H1 (cell line): ENCODE data around the gene TUBD1. TPM values are rescaled to one million over a fixed set of nuclear protein-coding genes. Genes with fewer than 3 reads are reported as not detected.

Experiments
- CTCF ChIA-PET: fragments of 300-600 bp; sonication (Branson Sonifier 250); formaldehyde crosslinking; loops from one replicate; lab custom pipeline; 2021; ENCODE audit not compliant: partially characterized antibody; lab: Charles Lee
- POLR2A ChIA-PET: fragments of 300-600 bp; sonication (Branson Sonifier 250); formaldehyde crosslinking; loops from one replicate; lab custom pipeline; 2021; ENCODE audit warnings: inconsistent platforms; ENCODE audit not compliant: partially characterized antibody; lab: Charles Lee
- DNase-seq, 2 experiments: peaks; one replicate each; pipeline versions ENCODE4 v3.0.0 to v3.0.0-alpha.2; 2010 to 2022; ENCODE audit warnings: low spot score in 2 of 2, low read depth in 1 of 2, mixed read lengths in 1 of 2
- FAIRE-seq: peaks from 2 replicates; lab custom pipeline; 2011; peaks lifted over from hg19 to GRCh38; lab: Jason Lieb, UNC
- H2AFZ ChIP-seq: 2 replicates; pipeline ENCODE4 v1.8.1; 2012; ENCODE audit warnings: low read length, inconsistent platforms
- H2AK5ac ChIP-seq: 2 replicates; pipeline ENCODE4 v1.6.1; 2013; ENCODE audit warnings: low read depth, low read length
- H2BK120ac ChIP-seq: replicated peaks from 2 replicates; pipeline ENCODE3; 2013; ENCODE audit warnings: low read depth, low read length, inconsistent platforms
- H2BK12ac ChIP-seq: 2 replicates; pipeline ENCODE4 v1.6.1; 2013; ENCODE audit warnings: low read depth, low read length
- H2BK15ac ChIP-seq: 2 replicates; pipeline ENCODE4 v1.6.1; 2013; ENCODE audit warnings: low read length
- H2BK20ac ChIP-seq: 2 replicates; pipeline ENCODE4 v1.6.1; 2013; ENCODE audit warnings: low read length
- H2BK5ac ChIP-seq: 2 replicates; pipeline ENCODE4 v1.6.1; 2013; ENCODE audit warnings: low read depth, low read length
- H3K14ac ChIP-seq: 2 replicates; pipeline ENCODE4 v1.6.1; 2013; ENCODE audit warnings: inconsistent platforms; ENCODE audit not compliant: insufficient read length
- H3K18ac ChIP-seq: 2 replicates; pipeline ENCODE4 v1.6.1; 2013; ENCODE audit warnings: low read length; ENCODE audit errors: extremely low read depth
- H3K23ac ChIP-seq: 2 replicates; pipeline ENCODE4 v1.6.1; 2013; ENCODE audit warnings: inconsistent platforms; ENCODE audit not compliant: insufficient read length
- H3K23me2 ChIP-seq: 2 replicates; pipeline ENCODE4 v1.6.1; 2013; ENCODE audit warnings: low read depth, low read length
- H3K27ac ChIP-seq: 2 replicates; pipeline ENCODE4 v1.6.1; 2011; ENCODE audit warnings: low read depth, low read length, inconsistent platforms
- H3K27me3 ChIP-seq, 4 experiments: replicated peaks in 1 of 4; 1 replicate in 1 of 4; 2 replicates in 3 of 4; pipeline versions ENCODE4 v1.6.1 to v1.8.1; 2011 to 2013; ENCODE audit warnings: low read length in 3 of 4, mild to moderate bottlenecking in 3 of 4, inconsistent platforms in 2 of 4, mixed read lengths in 2 of 4, moderate library complexity in 1 of 4; ENCODE audit not compliant: control insufficient read depth in 3 of 4, insufficient read depth in 3 of 4; ENCODE audit errors: extremely low read depth in 1 of 4
- H3K36me3 ChIP-seq, 4 experiments: 2 replicates each; pipeline versions ENCODE4 v1.6.1 to v1.8.1; 2011 to 2013; ENCODE audit warnings: mild to moderate bottlenecking in 4 of 4, low read length in 3 of 4, moderate library complexity in 2 of 4, control low read depth in 1 of 4, inconsistent platforms in 1 of 4; ENCODE audit not compliant: insufficient read depth in 4 of 4, control insufficient read depth in 2 of 4
- H3K4ac ChIP-seq: replicated peaks from 2 replicates; pipeline ENCODE3; 2013; ENCODE audit warnings: low read length, low read depth, mixed read lengths, inconsistent platforms; ENCODE audit not compliant: insufficient read length
- H3K4me1 ChIP-seq, 4 experiments: replicated peaks in 1 of 4; 1 replicate in 1 of 4; 2 replicates in 3 of 4; pipeline versions ENCODE4 v1.6.1 to v1.8.1; 2011 to 2013; ENCODE audit warnings: low read length in 3 of 4, inconsistent platforms in 2 of 4, mixed read lengths in 1 of 4; ENCODE audit not compliant: insufficient read depth in 4 of 4, control insufficient read depth in 3 of 4
- H3K4me2 ChIP-seq, 2 experiments: 2 replicates each; pipeline versions ENCODE4 v1.6.1 to v1.8.1; 2011 to 2013; ENCODE audit warnings: low read depth in 2 of 2, low read length in 2 of 2, control low read depth in 1 of 2, inconsistent platforms in 1 of 2, mild to moderate bottlenecking in 1 of 2; ENCODE audit not compliant: insufficient read depth in 1 of 2
- H3K4me3 ChIP-seq, 4 experiments: fragments of 200-600, 300-600 bp in 1 of 4; sonication (generic), shearing (Covaris generic), sonication (Bioruptor Twin) in 1 of 4; 2 replicates each; pipeline versions ENCODE4 v1.5.1 to v1.8.1; 2011 to 2016; ENCODE audit warnings: low read length in 4 of 4, low read depth in 3 of 4, control low read depth in 2 of 4, inconsistent platforms in 2 of 4, mild to moderate bottlenecking in 2 of 4, mixed read lengths in 1 of 4, moderate library complexity in 1 of 4; ENCODE audit not compliant: insufficient read depth in 2 of 4; ENCODE audit errors: extremely low read depth in 1 of 4
- H3K56ac ChIP-seq: replicated peaks from 2 replicates; pipeline ENCODE3; 2013; ENCODE audit warnings: low read depth, mild to moderate bottlenecking, mixed read lengths, low read length, inconsistent platforms; ENCODE audit not compliant: insufficient read length
- H3K79me1 ChIP-seq: 2 replicates; pipeline ENCODE4 v1.6.1; 2013; ENCODE audit warnings: low read depth, low read length, control low read depth
- H3K79me2 ChIP-seq, 2 experiments: 2 replicates each; pipeline versions ENCODE4 v1.6.1 to v1.8.1; 2012 to 2013; ENCODE audit warnings: low read length in 2 of 2, mild to moderate bottlenecking in 2 of 2, inconsistent platforms in 1 of 2; ENCODE audit not compliant: insufficient read depth in 2 of 2, control insufficient read depth in 1 of 2
- H3K9ac ChIP-seq, 4 experiments: replicated peaks in 1 of 4; 1 replicate in 1 of 4; 2 replicates in 3 of 4; pipeline versions ENCODE4 v1.6.1 to v1.8.1; 2011 to 2013; ENCODE audit warnings: low read depth in 3 of 4, low read length in 3 of 4, control low read depth in 2 of 4, mild to moderate bottlenecking in 2 of 4, moderate library complexity in 2 of 4, inconsistent platforms in 1 of 4; ENCODE audit errors: extremely low read depth in 1 of 4
- H3K9me3 ChIP-seq, 2 experiments: 2 replicates each; pipeline versions ENCODE4 v1.6.1 to v1.8.1; 2012 to 2013; ENCODE audit warnings: mild to moderate bottlenecking in 2 of 2, moderate library complexity in 2 of 2, control low read depth in 1 of 2, inconsistent platforms in 1 of 2, low read depth in 1 of 2, low read length in 1 of 2, mixed read lengths in 1 of 2; ENCODE audit not compliant: insufficient read depth in 2 of 2
- H4K20me1 ChIP-seq, 2 experiments: replicated peaks in 1 of 2; 2 replicates each; pipeline versions ENCODE3 to v1.8.1; 2011 to 2013; ENCODE audit warnings: inconsistent platforms in 2 of 2, low read length in 2 of 2, mild to moderate bottlenecking in 1 of 2; ENCODE audit not compliant: insufficient read depth in 2 of 2, control insufficient read depth in 1 of 2
- H4K5ac ChIP-seq: 2 replicates; pipeline ENCODE4 v1.6.1; 2013; ENCODE audit warnings: low read length, low read depth, mixed read lengths, inconsistent platforms; ENCODE audit not compliant: insufficient read length
- H4K8ac ChIP-seq: 2 replicates; pipeline ENCODE4 v1.8.0; 2013; ENCODE audit warnings: mild to moderate bottlenecking, moderate library complexity, low read length, inconsistent platforms; ENCODE audit not compliant: insufficient read depth; ENCODE audit errors: extremely low read depth
- H4K91ac ChIP-seq: replicated peaks from 2 replicates; pipeline ENCODE3; 2013; ENCODE audit warnings: low read length, mixed read lengths, inconsistent platforms; ENCODE audit not compliant: insufficient read length
- ATF2 ChIP-seq: IDR thresholded peaks from 2 replicates; pipeline ENCODE4 v1.6.1; 2012; ENCODE audit warnings: low read length, inconsistent platforms
- BCL11A ChIP-seq, 2 experiments: IDR thresholded peaks; one replicate each; pipeline ENCODE4 v1.6.1; 2011; ENCODE audit warnings: low read depth in 2 of 2, low read length in 2 of 2, mild to moderate bottlenecking in 2 of 2
- CHD1 ChIP-seq: IDR thresholded peaks from 2 replicates; pipeline ENCODE4 v1.6.1; 2012; ENCODE audit warnings: low read depth, low read length, improper control_type of control experiment
- JUND ChIP-seq: IDR thresholded peaks from 2 replicates; pipeline ENCODE4 v1.6.1; 2011; ENCODE audit warnings: mild to moderate bottlenecking, improper control_type of control experiment, low read length
- RFX5 ChIP-seq: IDR thresholded peaks from 2 replicates; pipeline ENCODE4 v1.6.1; 2011; ENCODE audit warnings: low read depth, low read length, improper control_type of control experiment, borderline replicate concordance
- WGBS, 2 experiments: shearing (Covaris generic) in 1 of 2; methylation state at CpG; one replicate each; pipeline versions ENCODE4 v1.1.6 to v1.1.7; 2013 to 2015; ENCODE audit warnings: low lambda C conversion rate in 2 of 2, mixed read lengths in 2 of 2, inconsistent platforms in 1 of 2, low coverage in 1 of 2, missing lambda C conversion rate in 1 of 2; ENCODE audit not compliant: insufficient replicate concordance in 2 of 2, insufficient coverage in 1 of 2, insufficient read length in 1 of 2; ENCODE audit errors: extremely low coverage in 1 of 2, missing lambda C conversion rate in 1 of 2; 5-methylcytosine and 5-hydroxymethylcytosine counted together
- long read RNA-seq, 2 experiments: library from RNA in 1 of 2; library from capped mRNA in 1 of 2; stranded (forward); transcript quantifications; one replicate each; pipeline ENCODE4 v2.0.0, GENCODE V29; 2021; ENCODE audit warnings: inconsistent platforms in 1 of 2
- polyA minus RNA-seq, 3 experiments: library from RNA; depleted of rRNA, polyadenylated mRNA; stranded (reverse); fragments of >200 nt; gene quantifications; 1 replicate in 2 of 3; 2 replicates in 1 of 3; pipeline ENCODE4 v1.2.3, GENCODE V29; 2011
- polyA plus RNA-seq, 7 experiments: library from polyadenylated mRNA; depleted of rRNA in 3 of 7; stranded (reverse) in 5 of 7; unstranded in 2 of 7; fragments of >200 nt in 5 of 7; fragments of 200-250 nt in 2 of 7; gene quantifications; 1 replicate in 5 of 7; 2 replicates in 1 of 7; 4 replicates in 1 of 7; pipeline versions ENCODE4 v1.2.1 to v1.2.3, GENCODE V29; 2011 to 2013; ENCODE audit warnings: missing spikeins in 2 of 7, mixed read lengths in 2 of 7
- total RNA-seq: library from RNA; stranded (reverse); fragmentation: NEBNext Ultra II Directional; extraction: Animal tissue kit (Norgen Biotek cat#: 25700); gene quantifications from 2 replicates; pipeline ENCODE4 v1.2.1, GENCODE V29; 2021

Gene TUBD1, protein sequence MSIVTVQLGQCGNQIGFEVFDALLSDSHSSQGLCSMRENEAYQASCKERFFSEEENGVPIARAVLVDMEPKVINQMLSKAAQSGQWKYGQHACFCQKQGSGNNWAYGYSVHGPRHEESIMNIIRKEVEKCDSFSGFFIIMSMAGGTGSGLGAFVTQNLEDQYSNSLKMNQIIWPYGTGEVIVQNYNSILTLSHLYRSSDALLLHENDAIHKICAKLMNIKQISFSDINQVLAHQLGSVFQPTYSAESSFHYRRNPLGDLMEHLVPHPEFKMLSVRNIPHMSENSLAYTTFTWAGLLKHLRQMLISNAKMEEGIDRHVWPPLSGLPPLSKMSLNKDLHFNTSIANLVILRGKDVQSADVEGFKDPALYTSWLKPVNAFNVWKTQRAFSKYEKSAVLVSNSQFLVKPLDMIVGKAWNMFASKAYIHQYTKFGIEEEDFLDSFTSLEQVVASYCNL
- total RNA-seq: 16.1 and 17.5 TPM in 2 replicates
- polyA plus RNA-seq (2011; rRNA removed): 5.7 and 9.1 TPM in 2 replicates
- 7.3 TPM for polyA plus RNA-seq (2011; cell fraction: cytosol; rRNA removed)
- 3.4 TPM for polyA plus RNA-seq (2011; cell fraction: nucleus; rRNA removed)
- polyA plus RNA-seq (2012, experiment 1 of 2): 11.2 to 22.7 TPM (median 15.5 TPM) in 4 replicates
- 2.3 TPM for polyA plus RNA-seq (2012, experiment 2 of 2)
- polyA plus RNA-seq (2013, experiment 1 of 2): 11.9 TPM
- polyA plus RNA-seq (2013, experiment 2 of 2): 12.3 TPM
- polyA minus RNA-seq (2011; rRNA and poly(A)+ RNA removed): 20.3 and 30.4 TPM in 2 replicates
- polyA minus RNA-seq (2011; cell fraction: cytosol; rRNA and poly(A)+ RNA removed): 11.9 TPM
- polyA minus RNA-seq (2011; cell fraction: nucleus; rRNA and poly(A)+ RNA removed): 16.1 TPM
- long read RNA-seq, experiment 1, partial matches to known transcripts: 0 of 5 reads
- long read RNA-seq, experiment 1, other reads (novel, unspliced or antisense): 3 of 5 reads
- long read RNA-seq, experiment 2, partial matches to known transcripts: 1 of 15 reads
- long read RNA-seq, experiment 2, other reads (novel, unspliced or antisense): 9 of 15 reads

DNA sequence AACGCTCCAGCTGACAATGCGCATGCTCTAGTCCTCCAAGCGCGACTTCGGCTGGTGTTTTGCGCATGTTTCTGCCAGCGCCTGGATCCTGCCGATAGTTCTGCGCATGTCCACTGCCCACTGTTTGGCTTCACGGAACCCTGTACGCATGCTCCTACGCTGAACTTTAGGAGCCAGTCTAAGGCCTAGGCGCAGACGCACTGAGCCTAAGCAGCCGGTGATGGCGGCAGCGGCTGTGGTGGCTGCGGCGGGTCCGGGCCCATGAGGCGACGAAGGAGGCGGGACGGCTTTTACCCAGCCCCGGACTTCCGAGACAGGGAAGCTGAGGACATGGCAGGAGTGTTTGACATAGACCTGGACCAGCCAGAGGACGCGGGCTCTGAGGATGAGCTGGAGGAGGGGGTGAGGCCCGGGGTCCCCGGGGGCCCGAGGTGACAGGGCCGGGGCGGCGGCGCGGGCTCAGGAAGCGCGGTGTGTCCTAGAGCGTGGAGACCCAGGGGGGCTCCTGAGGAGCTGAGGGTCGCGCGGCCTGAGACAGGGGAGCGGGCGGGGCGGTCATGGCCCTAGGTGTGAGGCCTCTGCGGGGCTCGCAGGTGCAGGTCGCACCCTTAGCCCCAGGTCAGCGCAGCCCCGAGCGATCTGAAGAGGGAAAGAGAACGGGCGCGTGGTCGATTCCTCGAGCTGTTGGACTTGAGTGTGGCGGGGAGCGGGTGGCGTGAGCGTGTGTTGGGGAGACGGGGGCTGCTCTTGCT, at the start of gene TUBD1, which contains the start of gene RPS6KB1:
TUBD1 (minus strand) TSS at position 20 of the 752 bp plus-strand sequence. CDS start 1,941 bp downstream, outside the sequence.
RPS6KB1 (plus strand) TSS at position 198 of the 752 bp plus-strand sequence; CDS start at position 262, 64 bp downstream.
- Histone ChIP-seq H3K23me2 (peaks cover 8% of the 10 kb centered on the region; the same call in 1 of the 2 replicates), H3K56ac (peak within 1 kb of the TSS; percentile 46), H3K79me2 (peaks cover 0 to 48% of the 10 kb centered on the region in 2 experiments; a peak in 3 of 4 replicates), H3K9me3 (no peaks in the 10 kb centered on the region), H3K23ac (no peak within 1 kb of the TSS), H2BK15ac (no peak within 1 kb of the TSS), H2BK120ac (no peak within 1 kb of the TSS), H3K9ac (peak within 1 kb of the TSS; percentile 62 to 74 (median 70); a peak in 6 of 7 replicates), H3K14ac (no peak within 1 kb of the TSS), H3K4ac (no peak within 1 kb of the TSS), H3K18ac (no peak within 1 kb of the TSS; the same call in 1 of the 2 replicates), H3K79me1 (no peaks in the 10 kb centered on the region), H3K4me2 (peak within 1 kb of the TSS; percentile 60 to 86), H4K91ac (peak within 1 kb of the TSS; percentile 89), H4K8ac (peak within 1 kb of the TSS; percentile 91), H2BK12ac (no peak within 1 kb of the TSS), H2BK5ac (no peak within 1 kb of the TSS; the same call in 1 of the 2 replicates), H4K5ac (peak within 1 kb of the TSS; percentile 85), H3K36me3 (peaks cover 0 to 9% (median 4%) of the 10 kb centered on the region in 4 experiments; a peak in 3 of 8 replicates), H2BK20ac (no peak within 1 kb of the TSS), H4K20me1 (peaks cover 0 to 3% of the 10 kb centered on the region in 2 experiments), H3K27me3 (no peaks in the 10 kb centered on the region), H3K4me1 (no peaks in the 10 kb centered on the region), H2AFZ (peak within 1 kb of the TSS; percentile 91), H2AK5ac (no peak within 1 kb of the TSS), H3K27ac (no peak within 1 kb of the TSS), H3K4me3 (peak within 1 kb of the TSS; percentile 78 to 92 (median 84))
- DNase-seq (peak; percentile 93 to 94), FAIRE-seq (peak; percentile 78)
- ChIA-PET CTCF (interaction anchor here (0.6 to 1.5 kb wide), 6 partner anchors 12 to 159 kb away, joined by 3 to 6 read pairs (median 4); no protein-coding TSS in a partner anchor), POLR2A (interaction anchor here (0.8 to 2.6 kb wide), 7 partner anchors 15 to 139 kb away, joined by 3 to 7 read pairs (median 4); no protein-coding TSS in a partner anchor)
- WGBS, 2 experiments: 2% methylated on average over 58 of the region's 61 CpGs; no CpG with 5 or more reads in 1 of the 2 experiments
- no peak for TF ChIP-seq CHD1
- no peak for TF ChIP-seq JUND
- TF ChIP-seq BCL11A (IDR thresholded peaks at IDR 0.05; ENCODE audit: low read depth in 2 of 2, low read length in 2 of 2): no peak
- TF ChIP-seq ATF2: no peak
- TF ChIP-seq RFX5: no peak
